ENCODE data around the gene CFAP92.

The CFAP92 gene

DNA sequence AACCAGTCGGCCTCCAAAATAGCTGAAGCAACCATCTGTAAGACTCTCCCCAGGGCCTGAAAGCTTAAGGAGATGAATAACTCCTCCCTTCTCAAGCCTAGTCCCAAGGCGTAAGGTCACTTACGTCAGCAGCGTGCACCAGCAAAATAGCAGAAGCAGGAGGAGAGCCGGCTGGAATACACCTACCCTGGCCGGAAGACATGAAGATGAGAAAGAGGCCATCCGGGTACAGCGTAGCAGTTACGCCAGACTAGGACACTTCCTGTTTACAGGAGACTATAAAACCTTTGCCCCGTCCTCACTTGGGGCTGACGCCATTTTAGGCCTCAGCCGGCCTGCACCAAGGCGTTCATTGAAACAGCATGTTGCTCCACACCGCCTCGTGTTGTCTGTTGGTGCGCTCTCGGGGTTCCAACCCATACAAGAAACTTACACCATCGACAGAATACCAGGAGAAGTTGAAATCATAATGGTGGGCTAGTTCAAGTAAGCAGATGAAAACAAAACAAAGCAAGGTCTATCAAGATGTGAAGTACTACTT lies 2.5 kb downstream of the CFAP92 start:
- no peak overlapping the region for H3K27ac Mint-ChIP-seq
- peaks cover 15% of the 10 kb centered on the region for H3K4me1 Mint-ChIP-seq
- H3K4me3 Mint-ChIP-seq: no peak overlapping the region
- H3K9me3 Mint-ChIP-seq: no peaks in the 10 kb centered on the region
- ATAC-seq (no peak), DNase-seq (ENCODE audit: low spot score in 2 of 2) (no peak)
- H3K36me3 Mint-ChIP-seq: peaks cover 4% of the 10 kb centered on the region

DNA sequence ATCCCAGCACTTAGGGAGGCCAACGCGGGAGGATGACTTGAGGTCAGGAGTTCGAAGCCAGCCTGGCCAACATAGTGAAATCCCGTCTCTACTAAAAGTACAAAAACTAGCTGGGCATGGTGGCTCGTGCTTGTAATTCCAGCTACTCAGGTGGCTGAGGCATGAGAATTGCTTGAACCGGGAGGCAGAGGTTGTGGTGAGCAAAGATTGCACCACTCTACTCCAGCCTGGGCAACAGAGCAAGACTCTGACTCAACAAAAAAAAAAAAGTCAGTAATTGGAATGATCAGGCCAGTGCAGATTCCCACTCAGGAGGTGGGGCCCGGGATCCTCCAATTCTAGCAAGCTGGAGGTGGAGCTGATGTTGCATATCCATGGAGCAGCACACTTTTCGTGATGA lies 5.6 kb downstream of the CFAP92 start:
- ATAC-seq (no peak), DNase-seq (ENCODE audit: low spot score in 2 of 2) (no peak)
- Mint-ChIP-seq H3K9me3 (no peaks in the 10 kb centered on the region), H3K4me3 (no peak overlapping the region), H3K4me1 (peaks cover 2% of the 10 kb centered on the region), H3K36me3 (no peaks in the 10 kb centered on the region), H3K27ac (no peak overlapping the region)

DNA sequence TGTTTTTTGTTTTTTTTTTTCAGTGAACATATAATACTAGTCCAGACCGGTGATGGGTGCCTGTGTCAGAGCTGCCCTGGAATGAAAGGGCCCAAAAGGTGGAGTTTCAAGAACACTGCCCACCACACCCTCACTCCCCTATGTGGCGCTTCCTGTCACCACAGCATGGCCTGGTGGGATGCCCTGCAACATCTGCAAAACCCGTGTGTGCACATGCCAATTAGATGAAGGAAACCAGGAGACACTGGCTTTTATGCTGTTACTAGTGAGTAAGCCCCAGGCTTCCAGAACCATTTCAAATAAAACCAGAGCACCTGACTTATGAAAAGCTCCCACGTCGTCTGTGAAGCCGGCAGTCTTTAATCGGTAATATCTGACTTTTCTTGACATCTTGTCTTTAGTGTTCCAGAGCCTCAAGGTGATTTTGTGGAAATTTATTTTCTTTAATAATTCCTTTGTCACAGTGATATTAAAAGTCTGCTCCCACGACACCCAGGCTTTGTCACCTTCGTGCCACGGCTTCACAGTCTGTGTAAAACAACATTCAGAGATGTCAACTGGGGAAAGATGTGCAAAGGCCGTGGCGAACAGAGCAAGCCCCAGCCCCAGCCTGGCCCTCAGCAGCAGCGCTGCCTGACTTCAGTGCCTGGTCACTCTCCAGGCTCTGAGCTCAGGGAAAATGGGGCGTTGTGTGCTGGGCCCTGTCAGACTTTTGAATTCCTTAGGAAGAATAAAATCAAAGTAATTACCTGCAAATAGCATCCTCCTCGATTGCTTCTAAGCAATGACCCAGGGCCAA lies 6.4 kb downstream of the CFAP92 start:
- Mint-ChIP-seq H3K36me3 (no peaks in the 10 kb centered on the region), H3K4me1 (no peaks in the 10 kb centered on the region), H3K27ac (no peak overlapping the region), H3K4me3 (no peak overlapping the region), H3K9me3 (no peaks in the 10 kb centered on the region)
- no peak for DNase-seq (ENCODE audit: low spot score in 2 of 2)
- no peak for ATAC-seq

DNA sequence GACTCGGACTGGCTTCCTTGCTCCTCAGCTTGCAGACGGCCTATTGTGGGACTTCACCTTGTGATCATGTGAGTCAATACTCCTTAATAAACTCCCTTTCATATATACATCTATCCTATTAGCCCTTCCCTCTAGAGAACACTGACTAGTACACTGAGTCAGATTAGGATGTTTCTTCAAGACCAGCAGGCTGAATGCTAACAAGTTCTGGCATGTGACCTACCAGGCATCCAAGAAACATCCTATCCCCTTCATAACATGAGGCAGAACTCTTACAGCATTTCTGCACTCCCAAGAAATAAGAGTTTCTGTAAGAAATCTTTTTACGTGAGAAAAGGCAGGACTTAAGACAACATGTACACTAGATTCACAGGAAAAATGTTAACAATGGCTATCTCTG lies 9.3 kb downstream of the CFAP92 start:
- H3K9me3 Mint-ChIP-seq: no peaks in the 10 kb centered on the region
- H3K4me1 Mint-ChIP-seq: no peaks in the 10 kb centered on the region
- no peak overlapping the region for H3K4me3 Mint-ChIP-seq

DNA sequence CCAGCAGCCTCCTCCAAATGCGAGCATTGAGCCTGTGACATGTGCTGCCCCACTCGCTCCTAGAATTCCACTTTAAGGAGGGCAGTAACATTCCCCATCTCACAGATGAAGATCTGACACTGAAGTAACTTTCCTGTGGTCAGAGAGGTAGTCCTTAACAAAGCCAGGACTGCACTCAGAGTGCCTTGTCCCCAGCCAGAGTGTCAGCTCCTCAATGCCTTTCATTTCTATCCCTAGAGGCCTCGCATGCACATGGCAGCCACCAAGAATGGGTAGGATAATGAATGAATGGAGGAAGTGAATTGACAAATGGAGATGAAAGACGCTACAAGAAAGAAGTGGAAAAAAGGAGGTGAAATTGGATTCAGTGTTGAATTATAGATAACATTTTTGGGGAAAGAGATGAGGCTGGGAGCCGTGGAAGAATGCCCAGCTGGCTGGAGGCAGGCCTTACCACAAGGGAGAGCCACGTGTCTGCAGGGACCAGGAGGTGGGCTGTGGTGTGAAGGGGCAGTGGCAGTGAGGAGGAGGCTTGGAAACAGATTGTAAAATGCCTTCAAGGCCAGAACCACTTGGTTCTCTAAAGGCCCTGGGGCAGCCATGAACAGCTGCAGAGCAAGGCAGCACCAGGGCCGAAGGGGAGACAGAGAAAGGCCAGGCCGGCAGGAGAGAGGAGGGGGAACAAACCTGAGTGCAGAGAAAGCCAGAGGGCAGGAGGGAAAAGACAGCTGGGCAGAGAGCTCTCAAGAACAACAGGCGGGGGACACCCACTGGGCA lies 10.4 kb downstream of the CFAP92 start:
- Mint-ChIP-seq H3K9me3 (no peaks in the 10 kb centered on the region), H3K4me3 (no peak overlapping the region), H3K36me3 (no peaks in the 10 kb centered on the region), H3K4me1 (no peaks in the 10 kb centered on the region), H3K27ac (peak overlapping the region; percentile 1)
- ATAC-seq: no peak
- no peak for DNase-seq (ENCODE audit: low spot score in 2 of 2)

More for the DNA sequence above, 9.3 kb downstream of the CFAP92 start:
- ATAC-seq (no peak), DNase-seq (ENCODE audit: low spot score in 2 of 2) (no peak)
- Mint-ChIP-seq H3K27ac (peak overlapping the region; percentile 1), H3K36me3 (no peaks in the 10 kb centered on the region)

DNA sequence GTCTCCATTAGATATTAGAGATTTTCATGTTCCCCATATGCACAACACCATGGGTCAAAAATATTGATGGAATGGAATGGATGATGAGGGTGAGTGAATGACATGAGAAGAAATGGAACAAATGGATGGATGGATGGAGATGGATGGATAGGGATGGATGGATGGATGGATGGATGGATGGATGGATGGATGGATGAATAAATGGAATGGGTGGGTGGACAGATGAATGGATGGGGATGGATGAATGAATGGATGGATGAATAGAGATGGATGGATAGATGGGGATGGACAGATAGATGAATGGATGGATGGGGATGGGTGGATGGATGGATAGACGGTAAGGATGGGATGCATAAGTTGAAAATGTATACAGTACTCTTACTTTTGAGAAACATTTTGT lies 18.6 kb downstream of the CFAP92 start:
- DNase-seq (ENCODE audit: low spot score in 2 of 2): no peak
- Mint-ChIP-seq H3K9me3 (no peaks in the 10 kb centered on the region), H3K36me3 (no peaks in the 10 kb centered on the region), H3K4me3 (no peak overlapping the region), H3K27ac (no peak overlapping the region), H3K4me1 (peaks cover under 1% of the 10 kb centered on the region)
- no peak for ATAC-seq

DNA sequence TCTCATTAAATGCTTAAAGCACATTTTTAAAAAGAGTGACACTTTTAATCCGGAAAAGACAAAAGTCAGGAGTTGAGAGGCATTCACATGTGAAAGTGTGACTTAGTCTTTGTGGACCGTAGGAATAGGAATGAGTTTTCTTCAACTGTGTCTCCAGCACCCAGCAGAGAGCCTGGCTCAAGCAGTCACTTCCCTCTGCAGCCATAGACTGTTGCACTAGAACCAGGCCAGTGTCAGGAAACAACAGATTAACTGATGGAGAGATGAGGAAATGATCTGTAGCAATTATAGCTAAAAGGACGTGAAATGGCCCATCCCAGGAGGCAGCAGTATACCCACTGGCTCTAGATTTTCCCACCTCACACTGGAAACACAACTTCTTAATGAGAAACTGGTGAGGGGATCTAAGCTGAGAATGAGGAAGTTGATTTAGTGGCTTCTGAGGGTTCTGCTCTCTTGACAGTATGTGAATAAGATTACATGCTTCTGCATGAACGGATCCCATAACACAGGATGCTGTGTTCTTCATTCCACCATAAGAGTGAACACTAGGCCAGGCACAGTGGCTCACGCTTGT lies 19.8 kb downstream of the CFAP92 start:
- H3K4me3 Mint-ChIP-seq: no peak overlapping the region
- no peak overlapping the region for H3K27ac Mint-ChIP-seq
- no peaks in the 10 kb centered on the region for H3K9me3 Mint-ChIP-seq
- peaks cover 9% of the 10 kb centered on the region for H3K4me1 Mint-ChIP-seq
- H3K36me3 Mint-ChIP-seq: no peaks in the 10 kb centered on the region
- DNase-seq (ENCODE audit: low spot score in 2 of 2) (no peak), ATAC-seq (no peak)

DNA sequence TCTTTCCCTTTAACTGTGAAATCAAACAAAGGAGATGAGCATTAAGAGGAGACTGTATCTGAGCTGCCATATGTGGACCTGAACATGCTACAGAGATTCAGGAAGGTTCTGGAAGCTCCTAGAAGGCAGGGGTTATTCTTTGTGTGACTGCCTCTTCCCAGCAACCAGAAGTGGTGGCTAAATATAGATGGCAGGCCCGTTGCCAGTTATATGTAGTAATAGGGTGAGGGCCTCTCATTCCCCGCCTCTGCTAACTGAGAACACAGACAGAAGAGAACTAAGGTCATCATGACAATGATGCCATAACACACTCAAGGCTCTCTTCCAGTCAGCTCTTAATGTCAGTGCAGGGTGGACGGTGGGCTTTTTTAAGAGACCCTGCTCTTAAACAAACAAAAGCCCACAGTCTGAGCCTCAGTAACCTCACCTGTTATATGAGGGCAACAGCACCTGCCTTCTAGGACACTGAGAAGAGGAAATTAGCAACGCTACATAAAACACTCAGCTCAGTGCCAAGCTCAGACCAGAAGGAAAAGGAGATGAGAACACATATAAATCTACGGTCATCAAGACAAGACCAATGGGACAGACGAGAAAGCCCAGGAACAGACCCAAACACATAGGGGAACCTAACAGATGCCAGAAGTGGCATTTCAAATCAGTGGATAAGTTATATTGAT lies 22.3 kb downstream of the CFAP92 start:
- no peak overlapping the region for H3K27ac Mint-ChIP-seq
- DNase-seq (ENCODE audit: low spot score in 2 of 2) (no peak), ATAC-seq (no peak)
- H3K36me3 Mint-ChIP-seq: no peaks in the 10 kb centered on the region
- no peak overlapping the region for H3K4me3 Mint-ChIP-seq
- H3K4me1 Mint-ChIP-seq: peaks cover 9% of the 10 kb centered on the region
- H3K9me3 Mint-ChIP-seq: no peaks in the 10 kb centered on the region

DNA sequence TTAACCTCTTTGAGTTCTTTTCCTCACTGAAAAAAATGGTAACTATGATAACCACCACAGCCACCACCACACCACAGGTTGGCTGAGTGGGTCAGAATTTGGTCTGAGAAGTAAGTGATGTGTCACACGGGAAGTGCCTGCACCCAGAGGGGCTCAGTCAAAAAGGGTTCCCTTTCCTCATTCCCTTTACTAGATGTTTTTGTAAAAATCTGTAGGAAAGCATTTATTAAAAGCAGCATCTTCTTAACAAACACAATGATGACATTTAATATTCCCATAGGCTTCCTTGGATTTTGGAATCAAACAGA lies 23.2 kb downstream of the CFAP92 start:
- ATAC-seq (peak; percentile 75), DNase-seq (ENCODE audit: low spot score in 2 of 2) (no peak)
- H3K4me3 Mint-ChIP-seq: no peak overlapping the region
- no peaks in the 10 kb centered on the region for H3K9me3 Mint-ChIP-seq
- H3K4me1 Mint-ChIP-seq: peaks cover 9% of the 10 kb centered on the region
- H3K36me3 Mint-ChIP-seq: no peaks in the 10 kb centered on the region
- no peak overlapping the region for H3K27ac Mint-ChIP-seq

DNA sequence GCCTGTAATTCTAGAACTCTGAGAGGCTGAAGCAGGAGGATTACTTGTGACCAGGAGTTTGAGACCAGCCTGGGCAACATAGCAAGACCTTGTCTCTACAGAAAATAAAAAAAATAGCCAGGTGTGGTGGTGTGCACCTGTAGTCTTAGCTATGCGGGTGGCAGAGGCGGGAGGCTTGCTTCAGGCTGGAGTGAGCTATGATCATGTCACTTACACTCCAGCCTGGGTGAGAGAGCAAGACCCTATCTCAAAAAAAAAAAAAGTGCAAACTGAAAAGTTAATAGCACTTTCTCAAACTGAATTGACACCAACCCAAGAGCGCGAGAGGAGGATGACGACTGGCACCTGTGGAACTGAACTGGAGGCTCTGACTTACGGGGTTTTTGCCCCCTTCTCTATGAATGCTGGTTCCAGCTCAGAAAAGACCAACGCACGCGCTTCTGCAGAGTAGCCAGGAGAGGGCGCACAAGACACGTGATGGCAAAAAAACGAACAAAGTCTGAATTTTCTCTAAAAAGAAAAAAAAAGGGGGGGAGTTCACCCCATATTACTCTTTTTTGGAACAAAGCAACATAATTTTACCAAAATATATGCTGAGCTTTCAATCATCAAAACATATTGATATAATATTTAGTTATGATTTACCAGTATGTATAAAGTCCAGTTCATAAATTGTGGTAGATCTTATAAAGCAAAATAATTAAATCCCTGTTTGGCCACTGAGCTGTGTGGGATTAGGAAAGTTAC lies 23.7 kb downstream of the CFAP92 start:
- DNase-seq (ENCODE audit: low spot score in 2 of 2) (peak; percentile 38 to 76), ATAC-seq (peak; percentile 64)
- Mint-ChIP-seq H3K9me3 (no peaks in the 10 kb centered on the region), H3K27ac (no peak overlapping the region), H3K36me3 (no peaks in the 10 kb centered on the region), H3K4me1 (peaks cover 9% of the 10 kb centered on the region), H3K4me3 (no peak overlapping the region)

DNA sequence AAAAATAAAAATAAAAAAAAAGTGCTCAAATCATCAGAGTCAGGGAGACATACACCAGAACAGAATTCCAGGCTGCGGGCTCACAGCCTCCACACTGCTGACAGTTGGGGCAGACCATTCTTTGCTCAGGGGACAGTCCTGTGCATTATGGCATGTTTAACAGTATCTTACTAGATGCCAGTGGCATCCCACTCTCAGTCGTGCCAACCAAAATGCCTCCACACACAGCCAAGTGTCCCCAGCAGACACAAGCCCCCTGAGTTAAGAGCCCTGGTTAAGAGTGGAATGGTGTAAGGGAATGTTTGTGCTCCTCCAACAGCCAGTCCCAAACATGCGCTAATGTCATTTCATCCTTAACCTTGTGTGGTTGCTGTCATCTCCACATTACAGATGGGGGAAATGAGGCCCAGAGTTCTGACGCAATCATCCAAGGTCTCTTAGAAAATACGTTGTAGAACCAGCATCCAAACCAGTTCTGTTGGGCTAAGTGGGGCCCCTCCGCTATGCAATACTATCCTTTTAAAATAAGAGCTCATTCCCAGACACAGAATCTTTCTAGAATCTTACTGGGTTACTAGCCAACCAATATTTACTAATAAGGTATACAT lies 26.0 kb downstream of the CFAP92 start:
- Mint-ChIP-seq H3K9me3 (no peaks in the 10 kb centered on the region), H3K36me3 (no peaks in the 10 kb centered on the region), H3K27ac (no peak overlapping the region), H3K4me1 (peaks cover 9% of the 10 kb centered on the region), H3K4me3 (no peak overlapping the region)
- DNase-seq (ENCODE audit: low spot score in 2 of 2): no peak
- no peak for ATAC-seq

DNA sequence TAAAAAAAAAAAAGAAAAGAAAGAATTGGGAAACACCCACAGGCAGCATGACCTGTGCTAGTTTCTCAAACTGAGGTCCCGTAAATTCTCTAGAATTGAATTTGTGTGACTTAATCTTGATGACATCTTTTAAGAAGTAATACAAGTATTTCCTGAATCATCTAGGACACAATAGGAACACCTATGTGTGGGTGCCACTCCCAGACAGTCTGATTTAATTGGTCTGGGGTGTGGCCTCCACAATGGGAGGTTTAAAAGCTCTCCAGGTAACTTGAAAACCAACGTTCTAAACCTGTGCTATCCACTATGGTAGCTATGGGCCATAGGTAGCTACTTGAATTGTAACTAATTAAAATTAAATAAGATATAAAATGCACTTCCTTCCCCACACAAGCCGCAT lies 28.1 kb downstream of the CFAP92 start:
- Mint-ChIP-seq H3K4me3 (no peak overlapping the region), H3K9me3 (no peaks in the 10 kb centered on the region), H3K4me1 (peaks cover 9% of the 10 kb centered on the region), H3K27ac (no peak overlapping the region), H3K36me3 (no peaks in the 10 kb centered on the region)
- DNase-seq (ENCODE audit: low spot score in 2 of 2): no peak
- no peak for ATAC-seq

DNA sequence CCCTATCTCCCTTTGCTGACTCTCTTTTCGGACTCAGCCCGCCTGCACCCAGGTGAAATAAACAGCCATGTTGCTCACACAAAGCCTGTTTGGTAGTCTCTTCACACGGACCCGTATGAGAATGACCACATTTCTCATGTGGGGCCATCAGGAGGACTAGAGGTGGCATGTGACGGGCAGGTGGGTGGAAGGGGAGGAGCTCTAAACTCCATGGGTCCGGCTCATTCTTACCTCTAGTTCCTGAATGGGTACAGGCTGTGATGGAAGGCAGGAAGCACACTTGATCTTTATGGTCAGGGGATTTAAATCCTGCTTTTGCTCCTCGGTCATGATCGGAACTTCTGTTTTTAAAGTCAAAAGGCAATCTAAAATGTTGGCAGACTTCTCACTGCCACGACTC lies 28.6 kb downstream of the CFAP92 start:
- no peak for ATAC-seq
- H3K27ac Mint-ChIP-seq: no peak overlapping the region
- H3K4me3 Mint-ChIP-seq: no peak overlapping the region
- peaks cover 8% of the 10 kb centered on the region for H3K4me1 Mint-ChIP-seq
- H3K36me3 Mint-ChIP-seq: no peaks in the 10 kb centered on the region
- no peak for DNase-seq (ENCODE audit: low spot score in 2 of 2)
- no peaks in the 10 kb centered on the region for H3K9me3 Mint-ChIP-seq

DNA sequence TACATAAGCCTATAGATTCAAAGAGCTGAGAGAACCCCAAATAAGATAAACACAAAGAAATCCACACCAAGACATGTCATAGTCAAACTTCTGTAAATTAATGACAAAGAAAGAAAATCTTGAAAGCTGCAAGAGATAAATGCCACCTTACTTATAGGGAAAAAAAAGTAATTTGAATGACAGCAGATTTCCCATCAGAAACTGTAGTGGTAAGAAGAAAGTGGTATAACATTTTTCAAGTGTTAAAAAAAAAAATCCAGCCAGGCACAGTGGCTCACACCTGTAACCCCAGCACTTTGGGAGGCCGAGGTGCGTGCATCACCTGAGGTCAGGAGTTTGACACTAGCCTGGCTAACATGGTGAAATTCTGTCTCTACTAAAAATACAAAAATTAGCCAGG lies 37.4 kb downstream of the CFAP92 start:
- ATAC-seq: no peak
- H3K9me3 Mint-ChIP-seq: no peaks in the 10 kb centered on the region
- H3K27ac Mint-ChIP-seq: no peak overlapping the region
- no peak overlapping the region for H3K4me3 Mint-ChIP-seq
- DNase-seq (ENCODE audit: low spot score in 2 of 2): no peak
- no peaks in the 10 kb centered on the region for H3K4me1 Mint-ChIP-seq
- no peaks in the 10 kb centered on the region for H3K36me3 Mint-ChIP-seq

Measured in stimulated activated effector memory CD8-positive, alpha-beta T cell treated with anti-CD3 and anti-CD28 coated beads, Interleukin-12 subunit alpha, Interleukin-12 subunit beta, amount 100 ng/mL, for 72 hours (primary cell).